ENCODE results near the gene RGS12. TPM values are rescaled to one million over a fixed set of nuclear protein-coding genes. Genes with fewer than 3 reads are reported as not detected.

The RGS12 gene
- total and polyA plus RNA-seq, 4 experiments from 2014 or later: 0.93 to 10.6 (median 6.0) TPM

GRCh38 chr4:3317656-3318211 is 24.9 kb downstream of the RGS12 start:
- Mint-ChIP-seq H3K27ac (no peak overlapping the region), H3K36me3 (peaks cover 1 to 5% of the 10 kb centered on the region in 2 donors), H3K9me3 (no peaks in the 10 kb centered on the region), H3K4me1 (no peaks in the 10 kb centered on the region), H3K4me3 (no peak overlapping the region), H3K27me3 (no peaks in the 10 kb centered on the region)
- Histone ChIP-seq H3K27ac (ENCODE audit: low read depth, low read length) (no peak overlapping the region), H3K27me3 (ENCODE audit: insufficient read depth, low read length) (no peaks in the 10 kb centered on the region), H3K36me3 (ENCODE audit: insufficient read depth, low read length) (no peaks in the 10 kb centered on the region), H3K4me3 (ENCODE audit: low read length in 2 of 2) (no peak overlapping the region), H3K4me1 (ENCODE audit: insufficient read depth, low read length) (no peaks in the 10 kb centered on the region), H3K9me3 (ENCODE audit: control insufficient read depth in 1 of 2, low read length in 2 of 2) (no peaks in the 10 kb centered on the region)
- no peak for DNase-seq
- intact Hi-C loops (cut with micrococcal nuclease): no loop called here
- POLR2A ChIA-PET (ENCODE audit: partially characterized antibody): no interaction called here
- CTCF ChIA-PET (ENCODE audit: partially characterized antibody): no interaction called here

GRCh38 chr4:3318561-3319021 is 25.8 kb downstream of the RGS12 start:
- H3K36me3 ChIP-seq (ENCODE audit: insufficient read depth, low read length): no peaks in the 10 kb centered on the region
- peaks cover 1 to 14% of the 10 kb centered on the region in 2 donors for H3K36me3 Mint-ChIP-seq
- peak overlapping the region in 1 of 7 donors; percentile 19 for H3K27ac Mint-ChIP-seq
- no peaks in the 10 kb centered on the region for H3K27me3 ChIP-seq (ENCODE audit: insufficient read depth, low read length)
- H3K9me3 Mint-ChIP-seq: peaks cover 0 to under 1% (median 0%) of the 10 kb centered on the region in 8 donors
- H3K27ac ChIP-seq (ENCODE audit: low read depth, low read length): no peak overlapping the region
- POLR2A ChIA-PET (ENCODE audit: partially characterized antibody): no interaction called here
- no peaks in the 10 kb centered on the region for H3K9me3 ChIP-seq (ENCODE audit: control insufficient read depth in 1 of 2, low read length in 2 of 2)
- no peaks in the 10 kb centered on the region for H3K4me1 Mint-ChIP-seq
- DNase-seq: no peak
- H3K4me1 ChIP-seq (ENCODE audit: insufficient read depth, low read length): no peaks in the 10 kb centered on the region
- no peak overlapping the region for H3K4me3 Mint-ChIP-seq
- H3K27me3 Mint-ChIP-seq: no peaks in the 10 kb centered on the region
- CTCF ChIA-PET (ENCODE audit: partially characterized antibody): no interaction called here
- intact Hi-C loops (cut with micrococcal nuclease): no loop called here
- H3K4me3 ChIP-seq (ENCODE audit: low read length in 2 of 2): no peak overlapping the region

GRCh38 chr4:3320361-3321023 is 27.7 kb downstream of the RGS12 start:
- H3K9me3 ChIP-seq (ENCODE audit: control insufficient read depth in 1 of 2, low read length in 2 of 2): no peaks in the 10 kb centered on the region
- ChIA-PET POLR2A (ENCODE audit: partially characterized antibody) (no interaction called here), CTCF (ENCODE audit: partially characterized antibody) (no interaction called here)
- H3K4me1 ChIP-seq (ENCODE audit: insufficient read depth, low read length): no peaks in the 10 kb centered on the region
- H3K27ac ChIP-seq (ENCODE audit: low read depth, low read length): no peak overlapping the region
- Mint-ChIP-seq H3K27me3 (no peaks in the 10 kb centered on the region), H3K27ac (peak overlapping the region in 2 of 7 donors; percentile 32 to 36), H3K36me3 (peaks cover 1 to 17% of the 10 kb centered on the region in 2 donors), H3K9me3 (peaks cover 0 to 3% (median 0%) of the 10 kb centered on the region in 8 donors), H3K4me1 (no peaks in the 10 kb centered on the region), H3K4me3 (no peak overlapping the region)
- intact Hi-C loops (cut with micrococcal nuclease): no loop called here
- no peaks in the 10 kb centered on the region for H3K36me3 ChIP-seq (ENCODE audit: insufficient read depth, low read length)
- no peak for DNase-seq
- H3K27me3 ChIP-seq (ENCODE audit: insufficient read depth, low read length): no peaks in the 10 kb centered on the region
- H3K4me3 ChIP-seq (ENCODE audit: low read length in 2 of 2): no peak overlapping the region

GRCh38 chr4:3321295-3321889 is 28.6 kb downstream of the RGS12 start:
- POLR2A ChIA-PET (ENCODE audit: partially characterized antibody): no interaction called here
- Histone ChIP-seq H3K4me3 (ENCODE audit: low read length in 2 of 2) (no peak overlapping the region), H3K9me3 (ENCODE audit: control insufficient read depth in 1 of 2, low read length in 2 of 2) (no peaks in the 10 kb centered on the region), H3K4me1 (ENCODE audit: insufficient read depth, low read length) (no peaks in the 10 kb centered on the region), H3K27me3 (ENCODE audit: insufficient read depth, low read length) (no peaks in the 10 kb centered on the region), H3K36me3 (ENCODE audit: insufficient read depth, low read length) (no peaks in the 10 kb centered on the region), H3K27ac (ENCODE audit: low read depth, low read length) (no peak overlapping the region)
- no peak overlapping the region for H3K27ac Mint-ChIP-seq
- no peak overlapping the region for H3K4me3 Mint-ChIP-seq
- DNase-seq: no peak
- intact Hi-C loops (cut with micrococcal nuclease): no loop called here
- no peaks in the 10 kb centered on the region for H3K27me3 Mint-ChIP-seq
- peaks cover 0 to 8% (median 0%) of the 10 kb centered on the region in 8 donors for H3K9me3 Mint-ChIP-seq
- H3K4me1 Mint-ChIP-seq: peaks cover 0 to 5% (median 1%) of the 10 kb centered on the region in 4 donors
- peaks cover 0 to 14% of the 10 kb centered on the region in 2 donors for H3K36me3 Mint-ChIP-seq
- CTCF ChIA-PET (ENCODE audit: partially characterized antibody): no interaction called here

- intact Hi-C loops (cut with micrococcal nuclease): no loop called here
- peak overlapping the region in 1 of 7 donors; percentile 44 for H3K27ac Mint-ChIP-seq
- H3K4me3 ChIP-seq (ENCODE audit: low read length in 2 of 2): no peak overlapping the region
These were observed 29.3 kb downstream of the RGS12 start for GRCh38 chr4:3322059-3322550.

GRCh38 chr4:3323071-3323481 is 30.3 kb downstream of the RGS12 start:
- CTCF ChIA-PET (ENCODE audit: partially characterized antibody): no interaction called here
- peaks cover 2 to 18% (median 6%) of the 10 kb centered on the region in 4 donors for H3K4me1 Mint-ChIP-seq

More at GRCh38 chr4:3322059-3322550, 29.3 kb downstream of the RGS12 start:
- H3K27me3 ChIP-seq (ENCODE audit: insufficient read depth, low read length): no peaks in the 10 kb centered on the region
- H3K9me3 ChIP-seq (ENCODE audit: control insufficient read depth in 1 of 2, low read length in 2 of 2): no peaks in the 10 kb centered on the region
- Mint-ChIP-seq H3K4me3 (no peak overlapping the region), H3K9me3 (peaks cover 0 to 8% (median 0%) of the 10 kb centered on the region in 8 donors), H3K36me3 (peaks cover 0 to 12% of the 10 kb centered on the region in 2 donors), H3K27me3 (no peaks in the 10 kb centered on the region), H3K4me1 (peaks cover 0 to 9% (median 3%) of the 10 kb centered on the region in 4 donors)
- no peak overlapping the region for H3K27ac ChIP-seq (ENCODE audit: low read depth, low read length)
- ChIA-PET CTCF (ENCODE audit: partially characterized antibody) (no interaction called here), POLR2A (ENCODE audit: partially characterized antibody) (no interaction called here)
- no peak for DNase-seq
- H3K4me1 ChIP-seq (ENCODE audit: insufficient read depth, low read length): no peaks in the 10 kb centered on the region
- H3K36me3 ChIP-seq (ENCODE audit: insufficient read depth, low read length): no peaks in the 10 kb centered on the region

GRCh38 chr4:3324093-3324815 is 31.4 kb downstream of the RGS12 start:
- Mint-ChIP-seq H3K9me3 (peaks cover 0 to 8% (median 0%) of the 10 kb centered on the region in 8 donors), H3K36me3 (peaks cover 0 to 12% of the 10 kb centered on the region in 2 donors), H3K27me3 (no peaks in the 10 kb centered on the region), H3K4me1 (peaks cover 2 to 20% (median 6%) of the 10 kb centered on the region in 4 donors), H3K4me3 (no peak overlapping the region), H3K27ac (no peak overlapping the region)
- no peaks in the 10 kb centered on the region for H3K36me3 ChIP-seq (ENCODE audit: insufficient read depth, low read length)
- H3K27me3 ChIP-seq (ENCODE audit: insufficient read depth, low read length): no peaks in the 10 kb centered on the region
- H3K4me1 ChIP-seq (ENCODE audit: insufficient read depth, low read length): no peaks in the 10 kb centered on the region
- ChIA-PET POLR2A (ENCODE audit: partially characterized antibody) (no interaction called here), CTCF (ENCODE audit: partially characterized antibody) (interaction anchor here (1.3 kb wide), 1 partner anchor 131 kb away, joined by 4 read pairs; no protein-coding TSS in a partner anchor)
- intact Hi-C loops (cut with micrococcal nuclease): no loop called here
- H3K4me3 ChIP-seq (ENCODE audit: low read length in 2 of 2): no peak overlapping the region
- no peak overlapping the region for H3K27ac ChIP-seq (ENCODE audit: low read depth, low read length)
- no peaks in the 10 kb centered on the region for H3K9me3 ChIP-seq (ENCODE audit: control insufficient read depth in 1 of 2, low read length in 2 of 2)
- no peak for DNase-seq

More at GRCh38 chr4:3323071-3323481, 30.3 kb downstream of the RGS12 start:
- no peaks in the 10 kb centered on the region for H3K27me3 Mint-ChIP-seq
- peaks cover 0 to 12% of the 10 kb centered on the region in 2 donors for H3K36me3 Mint-ChIP-seq
- intact Hi-C loops (cut with micrococcal nuclease): no loop called here
- Histone ChIP-seq H3K4me1 (ENCODE audit: insufficient read depth, low read length) (no peaks in the 10 kb centered on the region), H3K9me3 (ENCODE audit: control insufficient read depth in 1 of 2, low read length in 2 of 2) (no peaks in the 10 kb centered on the region), H3K27ac (ENCODE audit: low read depth, low read length) (no peak overlapping the region), H3K36me3 (ENCODE audit: insufficient read depth, low read length) (no peaks in the 10 kb centered on the region), H3K4me3 (ENCODE audit: low read length in 2 of 2) (no peak overlapping the region), H3K27me3 (ENCODE audit: insufficient read depth, low read length) (no peaks in the 10 kb centered on the region)
- no peak overlapping the region for H3K4me3 Mint-ChIP-seq
- peak overlapping the region in 1 of 7 donors; percentile 41 for H3K27ac Mint-ChIP-seq
- POLR2A ChIA-PET (ENCODE audit: partially characterized antibody): no interaction called here
- DNase-seq: no peak
- peaks cover 0 to 8% (median 0%) of the 10 kb centered on the region in 8 donors for H3K9me3 Mint-ChIP-seq
